ENCODE measurements around the gene NKG7. TPM values are rescaled to one million over a fixed set of nuclear protein-coding genes. Genes with fewer than 3 reads are reported as not detected.
A peak's percentile ranks its signal among the peaks of the same experiment; 100 is the strongest.
"Not testable (repeated sequence)": the region's sequence is repeated elsewhere in the genome, so short reads cannot be mapped to it uniquely, and the experiment has no call there.

The NKG7 gene, protein sequence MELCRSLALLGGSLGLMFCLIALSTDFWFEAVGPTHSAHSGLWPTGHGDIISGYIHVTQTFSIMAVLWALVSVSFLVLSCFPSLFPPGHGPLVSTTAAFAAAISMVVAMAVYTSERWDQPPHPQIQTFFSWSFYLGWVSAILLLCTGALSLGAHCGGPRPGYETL
- polyA plus RNA-seq (2013, experiment 1 of 2; ENCODE audit: insufficient read length) = 0.15 TPM
- polyA plus RNA-seq (2013, experiment 2 of 2; ENCODE audit: insufficient read length) = not detected

DNA sequence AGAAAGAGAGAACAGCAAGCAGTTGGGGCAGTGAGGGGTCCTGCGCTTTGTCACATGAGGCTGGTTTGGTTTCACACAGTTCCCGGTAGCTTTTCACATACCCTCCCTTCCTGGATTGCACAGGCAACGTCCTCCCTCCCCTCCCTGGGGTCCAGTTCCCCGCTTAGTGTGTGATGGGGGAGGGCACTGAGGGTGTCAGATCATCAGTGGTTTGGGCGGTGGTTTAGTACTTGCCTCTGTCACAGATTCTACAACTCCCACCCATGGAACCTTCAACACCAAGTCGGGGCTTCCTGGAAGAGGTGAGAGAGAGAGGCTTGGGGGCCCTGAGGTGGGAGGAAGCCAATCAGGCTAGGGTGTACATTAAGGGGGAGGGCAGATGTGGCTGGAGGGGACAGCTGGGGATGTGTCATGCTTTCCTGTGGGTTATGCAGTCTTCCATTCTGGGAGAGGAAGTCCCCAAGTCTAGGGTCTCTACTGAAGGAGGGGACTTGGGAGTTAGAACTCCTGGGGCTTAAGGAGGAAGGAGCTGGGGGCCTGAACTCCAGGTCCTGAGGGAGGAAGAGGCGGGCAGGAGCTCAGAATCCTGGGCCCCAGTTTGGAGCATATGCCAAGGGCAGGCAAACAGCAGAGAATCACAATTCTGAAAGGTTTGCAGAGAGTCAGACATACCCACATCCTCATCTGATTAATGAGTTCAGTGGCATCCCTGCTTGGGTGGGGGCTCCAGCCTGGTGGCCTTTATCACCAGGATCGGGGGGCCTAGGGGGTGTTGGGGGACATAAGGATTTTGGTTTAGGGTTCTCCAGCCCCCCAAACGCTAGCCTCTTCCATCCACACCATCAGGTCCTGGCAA lies at the start of gene NKG7:
TSS of gene NKG7 (minus strand) at position 6 of the 856 bp plus-strand sequence. CDS start 119 bp downstream, outside the sequence.
- DNase-seq = no peak

DNA sequence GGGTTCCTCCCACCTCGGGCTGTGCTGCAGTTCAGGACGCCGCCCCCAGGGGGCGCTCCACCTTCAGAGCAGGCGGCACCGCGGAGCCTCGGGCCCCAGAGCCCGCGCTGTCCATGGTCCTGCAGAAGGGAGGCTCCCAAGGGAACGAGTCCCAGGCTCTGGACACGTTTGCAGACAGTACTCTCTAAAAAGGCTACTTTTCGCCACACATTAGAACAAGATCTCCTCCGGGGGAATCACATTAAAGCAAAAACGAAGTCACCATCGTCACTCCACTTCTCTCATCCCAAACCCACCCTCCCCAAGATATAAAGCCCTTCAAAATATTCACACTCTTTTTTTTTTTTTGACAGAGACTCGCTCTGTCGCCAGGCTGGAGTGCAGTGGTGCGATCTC lies 49.6 kb upstream of the NKG7 start:
- DNase-seq = peak; percentile 60

DNA sequence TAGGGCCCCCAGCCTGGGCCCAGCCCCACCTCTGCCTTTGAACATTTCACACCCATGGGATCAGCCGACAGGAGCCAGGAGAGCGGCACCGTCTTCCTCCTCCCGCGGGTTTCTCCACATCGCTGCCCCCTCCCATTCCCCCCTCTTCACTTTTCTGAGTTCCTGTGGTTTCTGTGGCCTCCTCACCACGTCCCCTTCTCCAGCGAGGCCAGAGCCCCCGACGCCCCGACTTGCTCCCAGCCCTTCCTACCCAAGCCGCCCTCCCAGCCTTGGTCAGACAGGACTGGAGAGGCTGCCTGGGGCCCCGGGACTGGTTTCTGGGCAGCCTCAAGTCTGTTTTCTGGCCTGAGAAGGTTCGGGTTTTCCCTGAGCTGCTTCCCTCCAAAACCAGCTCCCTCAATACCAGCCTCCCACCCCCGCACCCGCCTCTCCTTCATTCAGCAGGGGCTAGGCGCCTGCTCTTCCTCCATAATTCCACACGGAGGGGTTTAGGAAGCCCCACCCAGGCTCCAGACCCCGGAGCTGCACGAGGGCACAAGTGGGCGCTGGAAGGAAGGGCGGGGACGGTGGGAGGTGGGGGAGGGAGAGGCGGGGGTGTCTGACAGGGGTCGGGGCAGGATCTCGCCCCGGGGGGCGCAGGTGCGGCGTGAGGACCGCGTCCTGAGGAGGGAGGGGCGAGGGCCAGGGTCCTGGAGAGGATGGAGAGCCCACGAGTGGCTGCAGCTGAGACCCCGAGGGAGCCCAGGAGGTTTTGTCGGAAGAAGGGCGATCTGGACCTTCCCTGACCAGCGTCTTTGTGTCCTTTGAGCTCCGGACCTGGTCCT lies 49.0 kb upstream of the NKG7 start:
- DNase-seq = no peak

DNA sequence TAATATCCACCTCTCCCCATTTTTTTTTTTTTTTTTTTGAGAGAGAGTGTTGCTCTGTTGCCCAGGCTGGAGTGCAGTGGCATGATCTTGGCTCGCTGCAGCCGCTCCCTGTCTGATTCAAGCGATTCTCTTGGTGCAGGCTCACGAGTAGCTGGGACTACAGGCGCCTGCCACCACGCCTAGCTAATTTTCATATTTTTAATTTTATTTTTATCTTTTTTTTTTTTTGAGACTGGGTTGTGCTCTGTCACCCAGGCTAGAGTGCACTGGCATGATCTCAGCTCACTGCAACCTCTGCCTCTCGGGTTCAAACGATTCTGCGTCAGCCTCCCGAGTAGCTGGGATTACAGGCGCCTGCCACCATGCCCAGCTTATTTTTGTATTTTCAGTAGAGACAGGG lies 48.1 kb upstream of the NKG7 start:
- not testable (repeated sequence) for DNase-seq

DNA sequence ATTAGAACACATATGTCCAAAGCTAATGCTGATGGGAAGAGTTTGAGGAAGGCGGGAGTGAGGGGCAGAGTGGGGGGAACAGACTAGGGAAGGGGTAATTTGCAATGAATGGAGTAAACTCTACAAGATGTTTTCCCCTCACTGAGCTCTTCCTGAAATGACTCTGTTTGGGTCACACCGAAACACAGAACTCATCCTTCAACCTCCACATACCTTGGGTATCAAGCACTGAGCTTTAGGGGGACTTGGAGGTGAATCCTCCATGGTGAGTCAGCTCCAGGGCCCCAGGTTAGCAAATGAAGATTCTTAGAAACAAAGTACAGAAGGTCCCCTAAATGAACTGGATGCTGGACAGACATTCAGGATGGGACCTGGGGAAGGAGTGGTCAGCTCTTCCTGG lies 46.3 kb upstream of the NKG7 start:
- DNase-seq = no peak

DNA sequence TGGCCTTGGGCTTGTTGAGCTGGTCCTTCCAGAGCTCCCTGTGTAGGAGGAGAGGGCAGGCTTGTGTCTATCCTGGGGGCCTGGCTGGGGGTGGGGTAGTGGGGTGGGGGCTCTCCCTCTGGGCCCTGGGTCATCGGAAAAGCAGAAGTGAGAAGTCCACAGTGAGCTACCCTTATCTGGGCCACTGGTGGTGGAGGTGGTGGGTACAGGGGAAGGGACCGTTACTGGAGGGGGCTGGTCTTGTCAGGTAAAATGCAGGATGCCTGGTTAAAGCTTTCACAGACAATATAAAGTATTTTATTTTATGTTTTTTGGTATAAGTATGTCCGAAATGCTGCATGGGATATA lies 45.3 kb upstream of the NKG7 start:
- no peak for DNase-seq

DNA sequence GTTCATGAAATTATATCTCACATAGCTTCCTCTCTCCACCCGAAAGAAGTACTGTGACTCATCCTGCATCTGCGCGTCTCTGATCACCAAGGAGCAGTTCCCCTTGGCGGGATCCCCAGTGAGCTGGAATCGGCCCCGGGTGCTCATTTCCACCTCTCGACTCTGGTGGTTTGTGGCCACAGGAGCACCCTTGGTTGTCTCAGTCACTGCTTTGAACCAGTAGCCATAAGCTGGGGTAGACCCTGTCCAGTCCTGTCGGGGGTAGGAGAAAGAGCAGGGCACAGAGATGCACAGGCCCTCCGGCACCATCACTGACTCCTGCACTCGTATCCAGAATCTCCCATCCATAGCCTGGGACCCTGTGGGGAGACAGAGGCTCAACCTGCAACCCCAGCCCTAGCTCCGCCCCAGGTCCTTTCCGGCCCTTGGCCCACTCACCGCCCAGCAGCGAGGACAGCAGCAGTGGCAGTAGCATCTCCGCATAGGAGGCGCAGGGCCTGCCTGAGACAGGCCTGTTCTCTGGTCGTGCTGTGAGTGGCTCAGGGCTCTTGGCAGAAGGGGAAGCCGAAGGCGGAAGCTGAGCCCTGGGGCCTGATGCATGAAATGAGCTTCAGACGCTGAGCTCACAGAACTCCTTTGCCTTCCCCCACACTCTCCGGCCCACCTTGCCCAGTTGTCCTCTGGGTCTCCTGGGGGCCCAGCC lies 44.8 kb upstream of the NKG7 start, which contains the start of gene SIGLEC10:
TSS of gene SIGLEC10 (minus strand) at position 536 of the 703 bp plus-strand sequence. CDS start at position 475, 61 bp downstream.
- no peak for DNase-seq

DNA sequence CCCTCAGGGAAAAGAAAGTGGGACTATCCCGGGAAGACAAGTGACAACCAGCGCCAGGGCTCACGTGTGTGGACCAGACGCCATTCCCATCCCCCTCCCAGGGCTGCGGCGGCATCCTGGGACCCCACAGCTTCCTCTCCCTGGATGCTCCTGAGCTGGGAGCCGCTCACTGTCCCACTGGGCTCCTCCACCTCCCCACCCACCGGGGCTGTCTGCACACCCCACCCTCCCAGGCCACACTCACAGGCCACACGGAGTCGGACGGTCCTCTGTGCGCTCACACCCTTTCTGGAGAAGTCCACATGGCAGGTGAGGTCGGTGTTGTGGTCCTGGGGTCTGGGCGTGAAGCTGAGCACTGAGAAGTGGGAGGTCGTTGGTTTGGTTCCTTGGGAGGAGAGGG lies 44.0 kb upstream of the NKG7 start:
- not testable (repeated sequence) for DNase-seq

DNA sequence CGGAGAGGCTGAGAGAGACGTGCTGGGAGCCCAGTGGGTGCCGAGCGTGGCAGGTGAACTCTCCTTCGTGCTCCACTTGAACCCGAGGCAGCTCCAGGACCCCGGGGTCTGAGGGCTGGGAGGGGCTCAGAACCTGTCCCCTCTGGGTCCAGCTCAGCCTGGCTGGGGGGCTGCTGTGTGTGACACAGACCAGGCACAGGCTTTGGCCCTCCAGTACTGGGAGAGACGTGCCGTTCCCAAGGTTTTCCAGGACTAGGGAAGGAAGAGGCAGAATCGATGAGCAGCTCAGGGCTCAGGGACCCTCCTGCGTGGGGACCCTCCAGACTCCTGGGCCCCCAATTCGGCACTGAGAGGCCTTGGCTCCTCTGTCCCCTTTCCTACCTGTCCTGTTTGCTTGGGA lies 42.7 kb upstream of the NKG7 start:
- no peak for DNase-seq

DNA sequence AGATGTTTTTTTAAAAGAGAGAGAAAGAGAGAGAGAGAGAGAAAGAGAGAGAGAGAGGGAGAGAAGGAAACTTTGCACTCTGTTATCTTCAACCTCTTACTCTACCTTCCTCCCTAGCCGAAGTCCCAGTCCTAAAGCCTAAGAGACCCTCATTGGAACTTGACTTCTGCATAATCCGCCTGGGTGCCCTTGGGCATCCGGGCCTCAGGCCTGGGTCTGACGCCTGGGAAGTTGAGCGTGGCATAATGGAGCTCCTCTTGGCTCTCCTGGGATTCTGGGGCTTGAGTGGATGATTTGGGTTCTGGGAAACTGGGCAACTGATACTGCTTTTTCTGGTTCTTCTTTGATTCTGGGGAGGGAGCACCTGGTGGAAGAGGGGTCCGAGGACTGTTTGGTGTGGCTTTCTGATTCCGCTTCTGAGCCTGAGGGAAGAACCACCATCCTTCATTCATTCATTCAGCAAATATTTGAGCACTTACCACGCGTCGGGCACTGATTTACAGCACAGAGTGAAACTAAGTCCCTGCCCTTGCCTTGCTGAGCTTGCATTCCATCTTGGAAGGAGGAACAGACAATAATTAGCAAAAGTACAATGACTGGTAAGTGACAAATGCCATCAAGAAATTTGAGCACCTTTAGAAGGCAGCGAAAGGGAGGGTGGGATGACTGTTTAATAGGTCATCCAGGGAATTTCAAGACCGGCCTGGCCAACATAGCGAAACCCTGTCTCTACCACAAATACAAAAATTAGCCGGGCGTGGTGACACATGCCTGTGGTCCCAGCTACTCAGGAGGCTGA lies 38.7 kb upstream of the NKG7 start:
- DNase-seq = no peak

DNA sequence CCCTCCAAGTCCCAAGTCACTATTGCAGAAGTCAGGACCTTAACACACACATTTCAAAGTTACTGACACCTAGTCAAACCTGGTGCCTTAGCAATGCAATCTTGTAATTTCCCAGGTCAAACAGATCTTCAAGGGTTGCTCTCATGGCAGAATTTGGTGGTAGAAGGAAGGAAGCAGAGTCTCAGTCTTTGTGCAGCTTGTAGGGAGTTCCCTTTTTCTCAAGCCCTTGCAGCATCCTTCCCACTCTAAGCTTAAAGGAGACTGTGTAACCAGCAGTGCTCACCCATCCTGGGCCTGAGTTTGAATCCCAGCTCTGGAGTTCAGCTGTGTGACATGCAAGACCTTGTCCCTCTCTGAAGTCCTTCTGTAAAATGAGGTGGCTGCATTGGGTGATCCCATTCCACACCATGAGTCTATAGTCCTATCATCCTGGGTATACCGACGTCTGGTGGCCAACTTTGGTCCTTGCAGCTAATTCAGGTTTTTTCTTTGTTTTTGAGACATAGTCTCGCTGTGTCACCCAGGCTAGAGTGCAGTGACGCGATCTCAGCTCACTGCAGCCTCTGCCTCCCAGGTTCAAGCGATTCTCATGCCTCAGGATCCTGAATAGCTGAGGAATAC lies 35.2 kb upstream of the NKG7 start:
- DNase-seq = no peak

DNA sequence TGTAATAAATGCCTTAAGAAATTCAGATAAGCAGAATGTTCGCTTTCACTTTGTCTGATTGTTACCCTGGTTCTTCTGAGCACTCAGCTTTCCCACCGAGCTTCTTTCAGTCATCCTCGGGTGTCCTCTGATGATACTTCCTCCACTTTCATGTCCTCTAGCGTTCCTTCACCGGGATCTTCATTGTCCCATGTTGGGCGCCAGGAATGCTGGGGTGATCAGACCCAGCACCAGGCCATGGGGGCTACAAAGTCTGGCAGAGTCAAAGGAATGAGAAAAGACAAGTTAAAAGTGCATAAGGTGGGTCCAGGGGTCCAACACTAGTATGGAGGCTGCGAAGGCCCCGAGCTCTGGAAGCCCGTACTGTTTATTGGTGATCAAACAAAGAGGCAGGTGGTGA lies 29.7 kb upstream of the NKG7 start:
- no peak for DNase-seq

DNA sequence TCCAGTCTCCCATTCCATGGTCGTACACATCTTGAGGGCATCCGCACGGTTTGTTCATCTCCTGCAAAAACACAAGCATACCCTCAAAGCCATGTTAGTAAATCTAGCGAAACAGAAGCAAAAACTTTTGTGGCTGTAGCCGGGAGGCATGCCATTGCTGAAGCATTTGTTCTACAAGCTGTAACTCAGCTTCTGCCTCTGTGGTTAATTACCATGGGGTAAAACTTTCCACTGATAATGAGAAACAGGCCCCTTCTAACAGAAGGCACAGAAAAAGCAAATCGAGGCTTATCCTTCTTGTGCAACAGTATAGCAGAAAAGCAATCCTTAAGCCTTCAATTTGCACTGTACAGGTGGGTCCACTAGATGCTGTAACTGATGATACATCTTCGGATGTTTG lies 27.5 kb upstream of the NKG7 start:
- DNase-seq = not testable (repeated sequence)

DNA sequence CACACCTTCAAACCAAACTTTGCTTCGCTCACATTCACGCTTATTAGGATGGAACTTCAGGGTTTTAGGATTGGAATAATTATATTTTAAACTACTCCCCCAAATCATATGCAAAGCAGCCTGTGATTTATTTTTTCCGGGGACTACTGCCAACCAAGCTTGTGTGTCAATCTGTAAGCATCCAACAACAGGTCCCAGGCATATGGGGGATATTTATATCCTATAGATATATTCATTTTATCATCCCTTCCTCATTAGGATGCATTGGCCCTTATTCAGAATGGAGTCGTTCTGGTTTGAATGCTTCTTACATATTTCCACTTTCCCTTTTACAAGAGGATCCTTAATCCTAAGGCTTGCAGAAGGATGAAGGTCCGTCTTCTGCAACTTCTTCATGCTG lies 26.8 kb upstream of the NKG7 start:
- DNase-seq = no peak

DNA sequence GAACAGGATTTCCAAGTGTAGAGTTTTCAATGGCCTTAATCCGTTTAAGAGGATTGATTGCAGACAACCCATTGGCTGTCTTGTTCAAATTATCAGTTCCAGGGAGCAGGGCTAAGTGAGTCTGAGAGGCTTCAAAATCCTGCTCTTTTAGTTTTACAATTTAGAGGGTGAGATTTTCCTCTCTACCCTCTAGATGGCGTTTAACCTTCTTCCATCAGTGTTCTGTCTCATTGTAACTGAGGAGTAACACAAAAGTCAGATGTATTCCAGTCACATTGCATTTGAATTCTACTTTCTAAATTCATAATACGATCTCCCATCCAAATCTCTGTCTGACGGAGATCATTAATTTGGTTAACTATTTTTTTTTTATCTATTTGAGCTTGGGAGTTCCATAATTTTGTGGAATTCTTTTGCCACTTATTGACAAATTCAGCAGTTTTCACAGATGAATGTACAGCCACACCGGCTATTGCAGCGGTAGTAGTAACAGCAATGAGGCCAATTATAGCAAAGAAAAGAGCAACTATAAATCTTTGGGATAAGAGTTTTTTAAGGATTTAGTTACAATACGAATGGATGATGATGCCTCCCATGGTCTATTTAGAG lies 25.7 kb upstream of the NKG7 start:
- DNase-seq = peak; percentile 9

DNA sequence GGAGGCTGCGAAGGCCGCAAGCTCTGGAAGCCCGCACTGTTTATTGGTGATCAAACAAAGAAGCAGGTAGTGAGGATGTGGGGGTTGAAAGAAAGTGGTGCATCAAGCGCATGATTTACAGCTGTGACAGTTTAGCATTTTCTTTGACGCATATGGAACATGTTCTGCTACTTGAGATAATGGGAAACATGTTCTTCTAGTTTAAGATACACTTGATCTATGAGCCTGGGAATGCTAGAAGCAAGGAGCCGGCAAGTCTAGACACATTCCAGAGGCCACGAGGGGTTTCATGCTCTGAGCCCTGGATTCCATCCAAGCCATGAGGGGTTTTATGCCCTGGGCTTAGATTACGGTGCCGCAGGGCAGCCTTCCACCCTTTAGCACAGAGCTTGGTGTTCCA lies 25.0 kb upstream of the NKG7 start:
- DNase-seq = peak; percentile 63

DNA sequence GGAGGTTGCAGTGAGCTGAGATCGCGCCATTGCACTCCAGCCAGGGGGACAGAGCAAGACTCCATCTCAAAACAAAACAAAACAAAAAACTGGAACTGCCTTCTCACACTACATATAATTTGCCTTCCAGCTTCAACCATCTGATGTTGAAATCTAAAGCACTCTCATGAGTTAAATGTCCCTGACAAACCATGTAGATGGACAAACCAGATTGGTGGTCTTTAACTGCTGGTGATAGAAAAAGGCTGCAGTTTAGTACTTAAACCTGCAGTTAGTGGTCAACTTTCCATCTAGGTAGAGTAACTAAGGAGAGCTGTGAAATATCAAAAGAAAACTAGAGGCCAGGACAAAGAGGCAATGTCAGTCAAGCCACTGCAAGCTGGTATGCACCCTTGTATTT lies 23.7 kb upstream of the NKG7 start:
- DNase-seq = no peak

DNA sequence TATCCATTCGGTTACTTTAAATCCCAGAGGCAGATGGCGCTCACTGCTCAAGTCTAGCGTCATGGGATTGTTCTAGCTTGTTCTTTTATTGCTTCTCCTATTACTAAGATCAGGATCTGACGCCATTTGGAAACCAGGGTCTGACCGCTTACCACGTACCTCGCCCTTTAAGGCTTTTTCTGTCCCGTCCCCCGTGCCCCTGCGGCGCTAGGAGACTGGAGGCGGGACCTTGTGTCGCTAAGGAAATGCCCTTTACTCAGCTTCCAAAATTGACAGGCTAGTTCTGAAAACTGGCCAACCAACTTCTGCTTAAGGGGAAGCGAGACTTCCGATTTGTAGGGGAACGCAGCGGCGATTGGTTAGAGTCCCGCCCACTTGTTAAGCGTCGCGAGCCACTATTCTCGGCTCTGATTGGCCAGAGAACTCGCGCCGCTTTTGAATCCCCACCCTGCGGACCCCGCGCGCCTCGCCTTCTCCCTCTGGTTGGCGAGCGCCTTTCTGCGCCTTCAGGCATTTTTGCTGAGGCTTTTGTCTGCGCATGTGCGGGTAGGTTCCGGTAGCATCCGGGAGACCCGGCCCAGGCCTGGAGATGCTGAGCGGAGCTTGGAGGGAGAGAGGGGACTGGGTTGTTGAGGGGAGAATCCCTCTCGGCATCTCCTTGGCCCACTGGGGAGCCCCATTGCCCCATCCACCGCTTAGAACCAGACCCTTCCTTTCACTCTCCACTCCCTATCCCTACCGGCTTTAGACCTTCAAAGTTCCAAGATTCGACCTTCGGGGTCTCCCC lies 21.8 kb upstream of the NKG7 start:
- DNase-seq = peak; percentile 99

DNA sequence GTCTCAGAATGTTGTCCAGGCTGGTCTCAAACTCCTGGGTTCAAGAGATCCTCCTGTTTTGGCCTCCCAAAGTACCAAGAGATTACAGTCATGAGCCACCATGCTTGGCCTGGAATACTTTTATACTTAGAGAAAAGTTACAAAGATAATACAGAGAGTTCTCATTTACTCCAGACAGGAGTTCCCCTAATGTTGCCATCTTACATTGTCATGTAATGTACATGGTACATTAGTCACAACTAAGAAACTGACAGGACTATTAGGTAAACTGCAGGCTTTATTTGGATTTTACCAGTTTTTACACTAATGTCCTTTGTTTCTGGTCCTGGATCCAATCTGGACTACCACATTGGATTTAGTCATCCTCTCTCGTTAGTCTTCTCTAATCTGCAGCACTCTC lies 20.2 kb upstream of the NKG7 start:
- no peak for DNase-seq

DNA sequence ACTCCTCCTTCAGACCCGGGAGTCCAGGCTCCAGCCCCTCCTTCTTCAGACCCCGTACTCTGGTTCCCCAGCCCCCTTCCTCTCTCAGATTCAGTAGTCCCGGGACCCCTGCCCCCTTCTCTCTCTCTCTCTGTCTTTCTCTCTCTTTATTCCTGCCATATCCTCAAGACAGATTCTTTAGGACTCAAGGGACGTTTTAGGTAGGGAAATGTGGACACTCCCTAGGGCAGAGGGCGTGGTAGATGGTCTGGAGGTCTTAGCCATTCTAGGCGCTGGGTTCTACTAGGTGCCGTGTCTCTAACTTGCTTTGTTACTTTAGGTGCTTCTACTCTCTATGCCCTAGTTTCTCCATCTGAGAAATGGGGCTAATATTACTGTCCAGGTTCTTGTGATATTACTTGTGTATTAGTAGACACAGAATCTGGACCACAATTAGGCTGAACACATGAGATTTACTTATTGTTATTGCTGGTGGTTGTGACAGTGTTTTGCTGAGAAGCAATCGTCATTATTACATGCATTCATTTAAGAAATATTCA lies 18.7 kb upstream of the NKG7 start:
- DNase-seq = no peak

All from fibroblast of skin of abdomen (primary cell).